T-cell (primary cell): Measurements from ENCODE around the gene ERGIC1. TPM values are rescaled to one million over a fixed set of nuclear protein-coding genes. Genes with fewer than 3 reads are reported as not detected.
A peak's percentile ranks its signal among the peaks of the same experiment; 100 is the strongest.

Experiments
- ATAC-seq, 4 experiments: fragments of 200-7000 bp in 3 of 4; fragments of 150-1000 bp in 1 of 4; cut with Tn5 transposase; replicated peaks in 1 of 4; 1 replicate in 3 of 4; 2 replicates in 1 of 4; pipeline ENCODE4 v1.10.0; 2021; ENCODE audit warnings: moderate library complexity in 3 of 4, mild to moderate bottlenecking in 2 of 4, moderate number of reproducible peaks in 1 of 4
- CTCF ChIA-PET, 2 donors: fragments of 300-600 bp; sonication (Branson Sonifier 250); formaldehyde crosslinking; loops; one replicate each; lab custom pipeline; 2022; ENCODE audit warnings: antibody characterized with exemption in 2 of 2; lab: Charles Lee
- POLR2A ChIA-PET, 2 donors: fragments of 300-600 bp; sonication (Branson Sonifier 250); formaldehyde crosslinking; loops; one replicate each; lab custom pipeline; 2022; ENCODE audit warnings: antibody characterized with exemption in 2 of 2; lab: Charles Lee
- DNase-seq, 35 experiments: peaks; one replicate each; pipeline versions ENCODE4 v3.0.0 to v3.0.0-alpha.2; 2013 to 2023
- H3K27ac ChIP-seq: one replicate; pipeline ENCODE4 v1.5.1; 2013; ENCODE audit warnings: low read length
- H3K27me3 ChIP-seq, 2 experiments: replicated peaks in 1 of 2; 1 replicate in 1 of 2; 2 replicates in 1 of 2; pipeline versions ENCODE4 v1.6.1 to v1.7.0; 2013; ENCODE audit warnings: low read length in 1 of 2, mixed read lengths in 1 of 2; ENCODE audit not compliant: control insufficient read depth in 2 of 2, insufficient read depth in 2 of 2; ENCODE audit errors: extremely low read depth in 1 of 2
- H3K36me3 ChIP-seq, 2 donors: 1 replicate in 1 of 2; 2 replicates in 1 of 2; pipeline versions ENCODE4 v1.6.1 to v1.7.0; 2013; ENCODE audit warnings: low read length in 1 of 2; ENCODE audit not compliant: control insufficient read depth in 2 of 2, insufficient read depth in 1 of 2; ENCODE audit errors: extremely low read depth in 1 of 2
- H3K4me1 ChIP-seq, 2 experiments: 1 replicate in 1 of 2; 2 replicates in 1 of 2; pipeline versions ENCODE4 v1.6.1 to v1.7.0; 2013; ENCODE audit warnings: low read length in 2 of 2, mixed read lengths in 1 of 2; ENCODE audit not compliant: insufficient read depth in 2 of 2, control insufficient read depth in 1 of 2; ENCODE audit errors: extremely low read depth in 1 of 2
- H3K4me3 ChIP-seq, 2 donors: 1 replicate in 1 of 2; 2 replicates in 1 of 2; pipeline versions ENCODE4 v1.5.1 to v1.7.0; 2013; ENCODE audit warnings: mild to moderate bottlenecking in 2 of 2, low read length in 1 of 2, moderate library complexity in 1 of 2; ENCODE audit not compliant: control insufficient read depth in 1 of 2; ENCODE audit errors: extremely low read depth in 1 of 2
- H3K9me3 ChIP-seq: 2 replicates; pipeline ENCODE4 v1.7.0; 2013
- H3K27ac Mint-ChIP-seq, 2 donors: one replicate each; pipeline ENCODE4 v1.8.0; 2020 to 2021; ENCODE audit warnings: mild to moderate bottlenecking in 2 of 2, mixed read lengths in 2 of 2
- H3K27me3 Mint-ChIP-seq, 2 donors: one replicate each; pipeline ENCODE4 v1.8.0; 2021 to 2022; ENCODE audit warnings: mixed read lengths in 2 of 2
- H3K36me3 Mint-ChIP-seq: one replicate; pipeline ENCODE4 v1.8.0; 2021; ENCODE audit warnings: mixed read lengths
- H3K4me1 Mint-ChIP-seq, 3 donors: one replicate each; pipeline ENCODE4 v1.8.0; 2020 to 2022; ENCODE audit warnings: mixed read lengths in 3 of 3, mild to moderate bottlenecking in 1 of 3
- H3K4me3 Mint-ChIP-seq, 3 donors: one replicate each; pipeline ENCODE4 v1.8.0; 2020 to 2022; ENCODE audit warnings: mild to moderate bottlenecking in 3 of 3, mixed read lengths in 3 of 3, moderate library complexity in 3 of 3
- H3K9me3 Mint-ChIP-seq, 3 donors: one replicate each; pipeline ENCODE4 v1.8.0; 2020 to 2022; ENCODE audit warnings: mixed read lengths in 3 of 3
- WGBS: methylation state at CpG from one replicate; pipeline ENCODE4 v1.1.5; 2013; ENCODE audit warnings: missing lambda C conversion rate; ENCODE audit not compliant: insufficient coverage; 5-methylcytosine and 5-hydroxymethylcytosine counted together
- total RNA-seq, 35 experiments: library from RNA in 6 of 35; stranded (reverse) in 6 of 35; fragments of 120-200 nt in 1 of 35; gene quantifications; one replicate each; pipeline versions ENCODE4 v1.2.1 to v1.2.4 and lab custom pipeline; 2013 to 2026

Gene ERGIC1
- total RNA-seq, 5 donors from 2014 or later (not counting 1 experiment from before 2014, with no cell fraction given): 45.5 to 67.7 (median 46.8) TPM

DNA sequence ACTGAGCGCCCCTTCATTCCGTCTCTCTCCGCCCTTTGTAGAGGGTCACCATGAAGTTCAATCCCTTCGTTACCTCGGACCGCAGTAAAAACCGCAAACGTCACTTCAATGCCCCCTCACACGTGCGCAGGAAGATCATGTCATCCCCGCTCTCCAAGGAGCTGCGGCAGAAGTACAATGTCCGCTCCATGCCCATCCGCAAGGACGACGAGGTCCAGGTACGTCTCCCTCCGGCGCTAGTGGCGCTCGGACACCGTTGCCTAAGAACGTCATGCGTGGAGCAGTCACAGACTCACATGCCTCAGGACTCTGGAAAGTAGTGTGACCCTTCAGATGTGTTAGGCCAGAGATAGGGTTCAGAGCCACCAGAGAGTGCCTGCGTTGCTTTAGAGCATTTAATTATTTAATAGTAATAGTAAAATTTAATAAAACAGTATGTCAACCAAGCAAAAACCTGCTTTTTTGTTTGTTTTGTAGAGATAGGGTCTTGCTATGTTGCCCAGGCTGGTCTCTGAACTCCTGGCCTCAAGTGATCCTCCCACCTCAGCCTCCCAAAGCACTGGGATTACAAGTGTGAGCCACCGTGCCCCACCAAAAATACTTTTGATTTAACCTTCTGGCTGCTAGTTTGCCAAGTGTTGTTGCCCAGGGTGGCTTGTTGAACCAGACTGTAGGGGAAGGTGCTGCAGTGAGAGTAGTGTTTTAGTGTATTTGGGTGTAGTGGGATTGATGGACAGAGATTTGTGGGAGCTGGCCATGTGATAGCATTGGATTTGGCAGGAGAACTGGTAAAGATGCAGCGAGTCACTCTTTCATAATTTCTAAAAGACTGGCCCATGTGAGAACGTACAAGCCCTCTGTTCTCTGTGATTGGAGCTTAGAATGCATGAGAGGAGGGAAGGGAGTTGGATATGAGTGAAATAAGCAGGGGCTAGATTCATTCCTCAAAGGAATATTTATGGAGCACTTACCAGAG is 126.1 kb downstream of the ERGIC1 start:
- Mint-ChIP-seq H3K4me1 (peaks cover 28 to 36% (median 30%) of the 10 kb centered on the region in 3 donors), H3K27ac (peak overlapping the region; percentile 95 to 97), H3K27me3 (no peaks in the 10 kb centered on the region), H3K36me3 (peaks cover 21% of the 10 kb centered on the region), H3K4me3 (peak overlapping the region; percentile 92 to 98 (median 95)), H3K9me3 (no peaks in the 10 kb centered on the region)
- 5% methylated on average over 24 of the region's 28 CpGs for WGBS
- peak overlapping the region; percentile 83 for H3K27ac ChIP-seq
- peaks cover 6 to 19% of the 10 kb centered on the region in 2 experiments for H3K4me1 ChIP-seq
- ChIA-PET CTCF (interaction anchor here (0.6 to 1.8 kb wide), 7 partner anchors 16 to 656 kb away, joined by 3 to 7 read pairs (median 4); partner anchors contain the start of genes ATP6V0E1 (in 1 of the 2) and BOD1 (in 1 of the 2)), POLR2A (interaction anchor here (0.5 to 1.0 kb wide), 3 partner anchors 23 to 187 kb away, joined by 3 to 4 read pairs (median 4); partner anchors contain the start of gene ATP6V0E1 (in 1 of the 2))
- no peaks in the 10 kb centered on the region for H3K9me3 ChIP-seq
- no peak for ATAC-seq
- H3K4me3 ChIP-seq: peak overlapping the region; percentile 96 to 98
- no peak for DNase-seq
- peaks cover 3 to 4% of the 10 kb centered on the region in 2 donors for H3K36me3 ChIP-seq
- no peaks in the 10 kb centered on the region for H3K27me3 ChIP-seq

DNA sequence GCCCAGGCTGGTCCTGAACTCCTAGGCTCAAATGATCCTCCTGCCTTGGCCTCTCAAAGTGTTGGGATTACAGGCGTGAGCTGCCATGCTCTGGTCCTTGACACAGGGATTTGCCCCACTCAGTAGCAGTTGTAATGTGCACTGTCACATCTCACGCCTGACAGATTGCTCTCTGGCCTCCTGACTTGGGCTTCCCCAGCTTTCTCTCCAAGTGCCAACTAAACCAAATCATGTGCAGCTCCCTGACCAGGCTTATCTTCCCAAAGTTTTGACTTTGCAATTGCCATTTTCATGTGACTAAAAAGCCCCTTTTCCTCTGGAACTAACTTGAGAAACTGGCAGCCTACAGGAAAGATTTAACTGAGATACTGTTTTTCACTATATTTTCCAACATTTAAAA is 135.9 kb downstream of the ERGIC1 start:
- Mint-ChIP-seq H3K27me3 (peaks cover 0 to 2% of the 10 kb centered on the region in 2 donors), H3K36me3 (peaks cover 25% of the 10 kb centered on the region), H3K27ac (no peak overlapping the region), H3K4me1 (no peaks in the 10 kb centered on the region), H3K4me3 (no peak overlapping the region), H3K9me3 (no peaks in the 10 kb centered on the region)
- H3K27ac ChIP-seq: no peak overlapping the region
- H3K27me3 ChIP-seq: no peaks in the 10 kb centered on the region
- CTCF ChIA-PET: no interaction called here
- H3K4me3 ChIP-seq: no peak overlapping the region
- H3K36me3 ChIP-seq: peaks cover 5 to 22% of the 10 kb centered on the region in 2 donors
- H3K9me3 ChIP-seq: no peaks in the 10 kb centered on the region
- 100% methylated on average over 2 of the region's 2 CpGs for WGBS
- ATAC-seq: no peak
- POLR2A ChIA-PET: no interaction called here
- no peak for DNase-seq
- H3K4me1 ChIP-seq: no peaks in the 10 kb centered on the region

DNA sequence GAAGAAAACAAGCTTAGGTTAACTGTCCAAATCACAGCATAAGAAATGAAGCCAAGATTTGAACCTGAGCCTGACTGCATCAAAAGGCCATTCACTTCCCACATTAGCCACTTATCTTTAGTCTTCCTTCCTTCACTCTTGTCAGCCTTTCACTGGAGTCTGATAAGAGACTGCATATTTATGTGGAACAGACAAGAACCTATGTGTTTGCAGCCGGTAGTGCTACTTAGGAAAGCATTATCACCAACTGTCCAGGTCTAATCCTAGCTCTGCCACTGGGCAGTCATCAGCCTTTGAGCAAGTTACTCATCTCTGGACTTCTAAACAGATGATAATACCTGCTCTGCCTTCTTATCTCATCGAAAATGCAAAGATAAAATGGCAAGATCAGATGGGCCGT is 137.4 kb downstream of the ERGIC1 start:
- POLR2A ChIA-PET: no interaction called here
- Mint-ChIP-seq H3K4me3 (no peak overlapping the region), H3K27ac (no peak overlapping the region), H3K4me1 (no peaks in the 10 kb centered on the region), H3K9me3 (no peaks in the 10 kb centered on the region), H3K27me3 (peaks cover 0 to 4% of the 10 kb centered on the region in 2 donors), H3K36me3 (peaks cover 16% of the 10 kb centered on the region)
- ATAC-seq: no peak
- WGBS: 100% methylated on average over 1 of the region's 3 CpGs
- Histone ChIP-seq H3K4me1 (no peaks in the 10 kb centered on the region), H3K27me3 (peaks cover 0 to 2% of the 10 kb centered on the region in 2 experiments), H3K36me3 (peaks cover 5 to 22% of the 10 kb centered on the region in 2 donors), H3K4me3 (no peak overlapping the region), H3K27ac (no peak overlapping the region), H3K9me3 (no peaks in the 10 kb centered on the region)
- CTCF ChIA-PET: interaction anchor here in 1 of 2 donors (0.7 to 0.9 kb wide), 2 partner anchors 13 to 163 kb away, joined by 3 read pairs; no protein-coding TSS in a partner anchor
- no peak for DNase-seq

DNA sequence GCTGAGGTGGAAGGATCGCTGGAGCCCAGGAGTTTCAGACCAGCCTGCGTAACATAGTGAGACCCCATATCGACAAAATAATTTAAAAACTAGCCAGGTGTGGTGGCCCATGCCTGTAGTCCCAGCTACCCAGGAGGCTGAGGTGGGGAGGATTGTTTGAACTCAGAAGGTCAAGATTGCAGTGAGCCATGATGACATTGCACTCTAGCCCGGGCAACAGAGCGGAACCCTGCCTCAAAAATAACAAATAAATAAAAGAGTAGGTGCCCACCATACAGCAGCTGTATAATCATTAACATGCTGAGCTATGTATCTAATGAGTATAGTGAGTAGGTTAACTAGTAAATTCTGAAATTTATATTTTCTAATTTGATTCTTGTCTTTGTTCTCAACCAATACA is 138.5 kb downstream of the ERGIC1 start:
- Mint-ChIP-seq H3K36me3 (peaks cover 16% of the 10 kb centered on the region), H3K4me1 (no peaks in the 10 kb centered on the region), H3K4me3 (no peak overlapping the region), H3K27me3 (peaks cover 0 to 4% of the 10 kb centered on the region in 2 donors), H3K9me3 (no peaks in the 10 kb centered on the region), H3K27ac (no peak overlapping the region)
- Histone ChIP-seq H3K36me3 (peaks cover 5 to 22% of the 10 kb centered on the region in 2 donors), H3K27me3 (peaks cover 0 to 2% of the 10 kb centered on the region in 2 experiments), H3K9me3 (no peaks in the 10 kb centered on the region), H3K4me3 (no peak overlapping the region), H3K4me1 (no peaks in the 10 kb centered on the region), H3K27ac (no peak overlapping the region)
- DNase-seq: no peak
- POLR2A ChIA-PET: interaction anchor here in 1 of 2 donors (0.6 kb wide), 1 partner anchor 41 kb away, joined by 5 read pairs; no protein-coding TSS in a partner anchor
- CTCF ChIA-PET: interaction anchor here in 1 of 2 donors (0.6 to 1.1 kb wide), 3 partner anchors 12 to 261 kb away, joined by 3 to 5 read pairs (median 3); partner anchors contain the start of gene ATP6V0E1
- WGBS: 100% methylated on average over 2 of the region's 5 CpGs
- no peak for ATAC-seq

DNA sequence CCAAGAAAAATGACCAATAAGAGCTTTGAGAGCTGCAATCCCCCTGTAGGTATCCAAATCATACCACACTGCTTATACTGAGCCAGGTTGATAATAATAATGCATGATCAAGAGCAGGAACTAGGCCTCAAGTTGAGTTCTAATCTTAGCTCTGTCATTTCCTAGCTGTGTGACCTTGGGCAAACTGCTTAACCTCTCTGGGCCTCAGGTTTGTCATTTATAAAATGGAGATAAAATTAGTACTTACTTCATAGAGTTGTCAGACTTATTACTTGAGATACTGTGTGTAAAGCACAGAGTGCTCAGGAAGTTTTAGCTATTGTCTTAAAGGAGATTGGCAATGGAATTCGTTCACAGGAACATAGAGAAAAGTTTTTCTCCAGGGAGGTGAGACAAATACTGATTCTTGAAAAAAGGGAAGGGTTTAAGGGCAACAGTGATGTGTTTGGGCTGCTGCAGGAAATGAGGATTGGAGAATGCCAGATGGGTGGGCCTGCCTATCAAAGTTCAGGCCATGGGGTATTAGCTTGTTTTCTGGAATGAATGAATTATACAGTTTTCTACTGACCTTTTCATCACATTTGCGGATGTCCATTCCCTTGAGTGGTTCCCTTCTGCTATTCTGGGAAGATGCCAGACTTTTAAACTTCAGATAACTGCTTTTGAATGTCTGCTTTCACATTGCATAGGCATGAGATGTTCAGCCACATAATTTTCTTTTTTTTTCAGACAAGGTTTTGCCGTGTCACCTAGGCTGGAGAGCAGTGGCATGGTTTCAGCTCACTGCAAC is 139.3 kb downstream of the ERGIC1 start:
- Mint-ChIP-seq H3K27me3 (peaks cover 0 to 4% of the 10 kb centered on the region in 2 donors), H3K36me3 (peaks cover 13% of the 10 kb centered on the region), H3K4me1 (peaks cover 0 to 3% (median 0%) of the 10 kb centered on the region in 3 donors), H3K27ac (no peak overlapping the region), H3K9me3 (no peaks in the 10 kb centered on the region), H3K4me3 (no peak overlapping the region)
- WGBS: 69% methylated on average over 3 of the region's 3 CpGs
- DNase-seq (no peak), ATAC-seq (no peak)
- POLR2A ChIA-PET: interaction anchor here in 1 of 2 donors (0.6 kb wide), 1 partner anchor 40 kb away, joined by 5 read pairs; no protein-coding TSS in a partner anchor
- Histone ChIP-seq H3K27ac (no peak overlapping the region), H3K4me3 (no peak overlapping the region), H3K4me1 (no peaks in the 10 kb centered on the region), H3K27me3 (peaks cover 0 to 2% of the 10 kb centered on the region in 2 experiments), H3K36me3 (peaks cover 5 to 18% of the 10 kb centered on the region in 2 donors), H3K9me3 (no peaks in the 10 kb centered on the region)
- CTCF ChIA-PET: interaction anchor here (0.6 to 1.1 kb wide), 4 partner anchors 10 to 262 kb away, joined by 3 to 5 read pairs (median 4); partner anchors contain the start of gene ATP6V0E1 (in 2 of the 2)
